Neural cell (in vitro differentiated cells): ENCODE measurements around the gene IMPACT. TPM values are rescaled to one million over a fixed set of nuclear protein-coding genes. Genes with fewer than 3 reads are reported as not detected.

Source experiments
- H2AFZ ChIP-seq: fragments of 200-600, 300-800 bp; sonication (generic), shearing (Covaris generic); 2 replicates; pipeline ENCODE4 v1.6.0; 2014; ENCODE audit warnings: low read depth, mild to moderate bottlenecking, antibody characterized with exemption, low read length, moderate library complexity
- H3F3A ChIP-seq: fragments of 200-600 bp; shearing (Covaris generic); 2 replicates; pipeline ENCODE4 v1.6.1; 2016; ENCODE audit warnings: mild to moderate bottlenecking, moderate library complexity, mixed read lengths, antibody characterized with exemption, low read length; ENCODE audit not compliant: insufficient read depth, poor library complexity, severe bottlenecking
- H3K27ac ChIP-seq: fragments of 200-600, 300-800 bp; sonication (generic), shearing (Covaris generic); 2 replicates; pipeline ENCODE4 v1.5.1; 2014; ENCODE audit warnings: mild to moderate bottlenecking, low read length, moderate library complexity
- H3K27me3 ChIP-seq: fragments of 300-800, 200-600 bp; sonication (generic), shearing (Covaris generic); 2 replicates; pipeline ENCODE4 v1.6.0; 2014; ENCODE audit warnings: mild to moderate bottlenecking, low read depth, low read length, moderate library complexity; ENCODE audit not compliant: insufficient read depth
- H3K36me3 ChIP-seq: fragments of 300-800, 200-600 bp; sonication (generic), shearing (Covaris generic); 2 replicates; pipeline ENCODE4 v1.5.1; 2014; ENCODE audit warnings: mild to moderate bottlenecking, antibody characterized with exemption, low read length, moderate library complexity; ENCODE audit not compliant: insufficient read depth
- H3K4me2 ChIP-seq: fragments of 300-800, 200-600 bp; sonication (generic), shearing (Covaris generic); 2 replicates; pipeline ENCODE4 v1.6.0; 2014; ENCODE audit warnings: mild to moderate bottlenecking, low read length
- H3K4me3 ChIP-seq: fragments of 300-800, 200-600 bp; sonication (generic), shearing (Covaris generic); 2 replicates; pipeline ENCODE4 v1.5.1; 2014; ENCODE audit warnings: mild to moderate bottlenecking, low read length, moderate library complexity
- H3K79me2 ChIP-seq: fragments of 200-600 bp; shearing (Covaris generic); replicated peaks from 2 replicates; pipeline ENCODE4 v1.6.0; 2014; ENCODE audit warnings: mild to moderate bottlenecking, low read length, moderate library complexity; ENCODE audit not compliant: insufficient read depth
- H3K9ac ChIP-seq: fragments of 300-800, 200-600 bp; sonication (generic), shearing (Covaris generic); 2 replicates; pipeline ENCODE4 v1.6.1; 2016; ENCODE audit warnings: mild to moderate bottlenecking, low read length, mixed read lengths
- H3K9me2 ChIP-seq: fragments of 200-600 bp; shearing (Covaris generic); 2 replicates; pipeline ENCODE4 v1.6.1; 2016; ENCODE audit warnings: mild to moderate bottlenecking, low read length, mixed read lengths; ENCODE audit not compliant: insufficient read depth
- H3K9me3 ChIP-seq: fragments of 200-600, 300-800 bp; sonication (generic), shearing (Covaris generic); 2 replicates; pipeline ENCODE4 v1.6.1; 2016; ENCODE audit warnings: mild to moderate bottlenecking, mixed run types, low read length, moderate library complexity, mixed read lengths
- H4K20me1 ChIP-seq: fragments of 200-600 bp; shearing (Covaris generic); 2 replicates; pipeline ENCODE4 v1.6.1; 2016; ENCODE audit warnings: mild to moderate bottlenecking, mixed run types; ENCODE audit not compliant: insufficient read depth
- EP300 ChIP-seq: fragments of 450-650 bp; conservative IDR thresholded peaks from 2 replicates; pipeline ENCODE4 v1.6.1; 2014; ENCODE audit warnings: antibody characterized with exemption, mild to moderate bottlenecking, moderate library complexity; ENCODE audit not compliant: poor library complexity, severe bottlenecking
- EZH2 ChIP-seq: fragments of 200-600, 300-800 bp; shearing (Covaris generic), sonication (generic); IDR thresholded peaks from 2 replicates; pipeline ENCODE4 v1.6.1; 2014; ENCODE audit warnings: antibody characterized with exemption, low read length, borderline replicate concordance, mild to moderate bottlenecking; ENCODE audit not compliant: insufficient read depth, poor library complexity, severe bottlenecking
- MXI1 ChIP-seq: fragments of 450-650 bp; conservative IDR thresholded peaks from 2 replicates; pipeline ENCODE4 v1.6.1; 2014; ENCODE audit warnings: antibody characterized with exemption, mild to moderate bottlenecking; ENCODE audit not compliant: poor library complexity, severe bottlenecking
- POLR2AphosphoS5 ChIP-seq: IDR thresholded peaks from 2 replicates; pipeline ENCODE4 v1.6.1; 2012
- RAD21 ChIP-seq: fragments of 450-650 bp; conservative IDR thresholded peaks from 2 replicates; pipeline ENCODE4 v1.6.1; 2014; ENCODE audit warnings: antibody characterized with exemption, mild to moderate bottlenecking, moderate library complexity
- SMC3 ChIP-seq: fragments of 450-650 bp; conservative IDR thresholded peaks from 2 replicates; pipeline ENCODE4 v1.6.1; 2014; ENCODE audit warnings: antibody characterized with exemption, mild to moderate bottlenecking, moderate library complexity; ENCODE audit not compliant: poor library complexity
- TAF1 ChIP-seq: IDR thresholded peaks from 2 replicates; pipeline ENCODE4 v1.6.1; 2012; ENCODE audit warnings: low read depth
- polyA plus RNA-seq: library from polyadenylated mRNA; depleted of rRNA; stranded (reverse); fragments of >200 nt; gene quantifications from 2 replicates; pipeline ENCODE4 v1.2.3, GENCODE V29; 2014
- TF ChIP-seq, protein P1 (sequence below): IDR thresholded peaks from 2 replicates; pipeline ENCODE4 v1.6.1; 2012; ENCODE audit warnings: borderline replicate concordance
- TF ChIP-seq, protein P2 (sequence below): fragments of 450-650 bp; IDR thresholded peaks from 2 replicates; pipeline ENCODE4 v1.5.1; 2014; ENCODE audit warnings: antibody characterized with exemption, mild to moderate bottlenecking, moderate library complexity; ENCODE audit not compliant: poor library complexity, severe bottlenecking

The IMPACT gene
- polyA plus RNA-seq, 1 donor from 2014 or later = 31.1 TPM

DNA sequence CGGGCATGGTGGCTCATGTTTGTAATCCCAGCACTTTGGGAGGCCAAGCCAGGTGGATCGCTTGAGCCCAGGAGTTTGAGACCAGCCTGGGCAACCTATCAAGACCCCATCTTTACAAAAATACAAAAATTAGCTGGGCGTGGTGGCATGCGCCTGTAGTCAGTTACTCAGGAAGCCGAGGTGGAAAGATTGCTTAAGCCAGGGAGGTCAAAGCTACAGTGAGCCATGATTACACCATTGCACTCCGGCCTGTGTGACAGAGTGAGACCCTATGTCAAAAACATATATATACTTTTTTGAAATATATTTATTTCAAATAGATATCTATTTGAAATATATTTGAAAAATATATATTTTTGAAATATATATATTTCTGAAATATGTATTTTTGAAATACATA lies 39.8 kb upstream of the IMPACT start:
- no peaks in the 10 kb centered on the region for H4K20me1 ChIP-seq
- H3K4me3 ChIP-seq = no peak overlapping the region
- no peak overlapping the region for H3K27ac ChIP-seq
- H2AFZ ChIP-seq = no peak overlapping the region
- H3F3A ChIP-seq = no peaks in the 10 kb centered on the region
- H3K4me2 ChIP-seq = no peak overlapping the region
- no peaks in the 10 kb centered on the region for H3K9me3 ChIP-seq
- no peaks in the 10 kb centered on the region for H3K9me2 ChIP-seq
- H3K79me2 ChIP-seq = no peaks in the 10 kb centered on the region
- TF ChIP-seq MXI1 (no peak), RAD21 (no peak), EP300 (no peak), EZH2 (no peak), SMC3 (no peak), POLR2AphosphoS5 (no peak), TAF1 (no peak)
- TF ChIP-seq, protein P1, sequence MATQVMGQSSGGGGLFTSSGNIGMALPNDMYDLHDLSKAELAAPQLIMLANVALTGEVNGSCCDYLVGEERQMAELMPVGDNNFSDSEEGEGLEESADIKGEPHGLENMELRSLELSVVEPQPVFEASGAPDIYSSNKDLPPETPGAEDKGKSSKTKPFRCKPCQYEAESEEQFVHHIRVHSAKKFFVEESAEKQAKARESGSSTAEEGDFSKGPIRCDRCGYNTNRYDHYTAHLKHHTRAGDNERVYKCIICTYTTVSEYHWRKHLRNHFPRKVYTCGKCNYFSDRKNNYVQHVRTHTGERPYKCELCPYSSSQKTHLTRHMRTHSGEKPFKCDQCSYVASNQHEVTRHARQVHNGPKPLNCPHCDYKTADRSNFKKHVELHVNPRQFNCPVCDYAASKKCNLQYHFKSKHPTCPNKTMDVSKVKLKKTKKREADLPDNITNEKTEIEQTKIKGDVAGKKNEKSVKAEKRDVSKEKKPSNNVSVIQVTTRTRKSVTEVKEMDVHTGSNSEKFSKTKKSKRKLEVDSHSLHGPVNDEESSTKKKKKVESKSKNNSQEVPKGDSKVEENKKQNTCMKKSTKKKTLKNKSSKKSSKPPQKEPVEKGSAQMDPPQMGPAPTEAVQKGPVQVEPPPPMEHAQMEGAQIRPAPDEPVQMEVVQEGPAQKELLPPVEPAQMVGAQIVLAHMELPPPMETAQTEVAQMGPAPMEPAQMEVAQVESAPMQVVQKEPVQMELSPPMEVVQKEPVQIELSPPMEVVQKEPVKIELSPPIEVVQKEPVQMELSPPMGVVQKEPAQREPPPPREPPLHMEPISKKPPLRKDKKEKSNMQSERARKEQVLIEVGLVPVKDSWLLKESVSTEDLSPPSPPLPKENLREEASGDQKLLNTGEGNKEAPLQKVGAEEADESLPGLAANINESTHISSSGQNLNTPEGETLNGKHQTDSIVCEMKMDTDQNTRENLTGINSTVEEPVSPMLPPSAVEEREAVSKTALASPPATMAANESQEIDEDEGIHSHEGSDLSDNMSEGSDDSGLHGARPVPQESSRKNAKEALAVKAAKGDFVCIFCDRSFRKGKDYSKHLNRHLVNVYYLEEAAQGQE = no peak
- TF ChIP-seq, protein P2, sequence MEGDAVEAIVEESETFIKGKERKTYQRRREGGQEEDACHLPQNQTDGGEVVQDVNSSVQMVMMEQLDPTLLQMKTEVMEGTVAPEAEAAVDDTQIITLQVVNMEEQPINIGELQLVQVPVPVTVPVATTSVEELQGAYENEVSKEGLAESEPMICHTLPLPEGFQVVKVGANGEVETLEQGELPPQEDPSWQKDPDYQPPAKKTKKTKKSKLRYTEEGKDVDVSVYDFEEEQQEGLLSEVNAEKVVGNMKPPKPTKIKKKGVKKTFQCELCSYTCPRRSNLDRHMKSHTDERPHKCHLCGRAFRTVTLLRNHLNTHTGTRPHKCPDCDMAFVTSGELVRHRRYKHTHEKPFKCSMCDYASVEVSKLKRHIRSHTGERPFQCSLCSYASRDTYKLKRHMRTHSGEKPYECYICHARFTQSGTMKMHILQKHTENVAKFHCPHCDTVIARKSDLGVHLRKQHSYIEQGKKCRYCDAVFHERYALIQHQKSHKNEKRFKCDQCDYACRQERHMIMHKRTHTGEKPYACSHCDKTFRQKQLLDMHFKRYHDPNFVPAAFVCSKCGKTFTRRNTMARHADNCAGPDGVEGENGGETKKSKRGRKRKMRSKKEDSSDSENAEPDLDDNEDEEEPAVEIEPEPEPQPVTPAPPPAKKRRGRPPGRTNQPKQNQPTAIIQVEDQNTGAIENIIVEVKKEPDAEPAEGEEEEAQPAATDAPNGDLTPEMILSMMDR = no peak
- H3K27me3 ChIP-seq = no peaks in the 10 kb centered on the region
- no peak overlapping the region for H3K9ac ChIP-seq
- H3K36me3 ChIP-seq = no peaks in the 10 kb centered on the region

DNA sequence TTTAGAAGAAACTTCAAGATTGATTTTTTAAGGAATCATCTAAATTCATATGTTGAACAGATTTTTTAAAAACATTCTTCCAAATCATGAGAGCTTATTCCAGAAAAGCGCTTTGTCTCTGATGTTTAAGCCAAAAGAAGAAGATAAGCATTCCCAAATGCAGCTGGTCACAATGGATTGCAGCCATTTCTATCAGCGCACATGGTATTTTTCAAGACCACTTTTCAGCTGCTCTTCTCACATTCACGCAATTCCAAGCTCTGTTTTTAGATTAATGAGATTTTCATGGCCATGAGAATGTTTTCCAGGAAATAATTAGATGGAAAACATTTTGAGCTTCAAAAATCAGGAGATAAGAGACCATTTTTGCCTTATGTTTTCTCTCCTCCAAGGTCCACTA lies 37.5 kb upstream of the IMPACT start:
- no peak overlapping the region for H3K27ac ChIP-seq
- no peak overlapping the region for H3K4me2 ChIP-seq
- H3K9me2 ChIP-seq = no peaks in the 10 kb centered on the region
- H2AFZ ChIP-seq = no peak overlapping the region
- no peaks in the 10 kb centered on the region for H3K79me2 ChIP-seq
- TF ChIP-seq TAF1 (no peak), SMC3 (no peak), EZH2 (no peak), RAD21 (no peak), MXI1 (no peak), POLR2AphosphoS5 (no peak), EP300 (no peak)
- TF ChIP-seq, protein P1 = no peak
- TF ChIP-seq, protein P2 = no peak
- H3F3A ChIP-seq = no peaks in the 10 kb centered on the region
- no peak overlapping the region for H3K4me3 ChIP-seq
- no peak overlapping the region for H3K9ac ChIP-seq
- H4K20me1 ChIP-seq = no peaks in the 10 kb centered on the region
- H3K9me3 ChIP-seq = no peaks in the 10 kb centered on the region
- no peaks in the 10 kb centered on the region for H3K27me3 ChIP-seq
- H3K36me3 ChIP-seq = no peaks in the 10 kb centered on the region
